ENCODE measurements around the gene APOC1.
A peak's percentile ranks its signal among the peaks of the same experiment; 100 is the strongest.
"Not testable (repeated sequence)": the region's sequence is repeated elsewhere in the genome, so short reads cannot be mapped to it uniquely, and the experiment has no call there.

APOC1 gene

GRCh38 chr19:44914433-44915206 is at the start of gene APOC1:
Gene APOC1 (plus strand): TSS chr19:44914608. CDS start chr19:44914892, 284 bp downstream.
- peak; percentile 89 for DNase-seq (ENCODE audit: low spot score)

- no peak for DNase-seq (ENCODE audit: low spot score)
Observed at GRCh38 chr19:44865196-44865767, 49.1 kb upstream of the APOC1 start.

GRCh38 chr19:44866664-44867063 is 47.7 kb upstream of the APOC1 start:
- no peak for DNase-seq (ENCODE audit: low spot score)

GRCh38 chr19:44867578-44867977 is 46.8 kb upstream of the APOC1 start:
- no peak for DNase-seq (ENCODE audit: low spot score)

- no peak for DNase-seq (ENCODE audit: low spot score)
Observed at GRCh38 chr19:44869733-44870470, 44.5 kb upstream of the APOC1 start.

GRCh38 chr19:44871809-44872208 is 42.6 kb upstream of the APOC1 start:
- DNase-seq (ENCODE audit: low spot score) = no peak

- no peak for DNase-seq (ENCODE audit: low spot score)
Observed at GRCh38 chr19:44872661-44873060, 41.7 kb upstream of the APOC1 start.

- DNase-seq (ENCODE audit: low spot score) = no peak
Observed at GRCh38 chr19:44874317-44874716, 40.1 kb upstream of the APOC1 start.

- no peak for DNase-seq (ENCODE audit: low spot score)
Observed at GRCh38 chr19:44875666-44876451, 38.5 kb upstream of the APOC1 start.

- no peak for DNase-seq (ENCODE audit: low spot score)
Observed at GRCh38 chr19:44876930-44877535, 37.4 kb upstream of the APOC1 start.

- no peak for DNase-seq (ENCODE audit: low spot score)
Observed at GRCh38 chr19:44878120-44878865, 36.1 kb upstream of the APOC1 start.

GRCh38 chr19:44879309-44880065 is 34.9 kb upstream of the APOC1 start:
- DNase-seq (ENCODE audit: low spot score) = no peak

- DNase-seq (ENCODE audit: low spot score) = no peak
Observed at GRCh38 chr19:44882063-44882462, 32.3 kb upstream of the APOC1 start.

GRCh38 chr19:44882619-44883397 is 31.6 kb upstream of the APOC1 start:
- not testable (repeated sequence) for DNase-seq (ENCODE audit: low spot score)

GRCh38 chr19:44883922-44884321 is 30.5 kb upstream of the APOC1 start:
- no peak for DNase-seq (ENCODE audit: low spot score)

GRCh38 chr19:44884566-44884965 is 29.8 kb upstream of the APOC1 start:
- no peak for DNase-seq (ENCODE audit: low spot score)

- DNase-seq (ENCODE audit: low spot score) = no peak
Observed at GRCh38 chr19:44886141-44886540, 28.3 kb upstream of the APOC1 start.

GRCh38 chr19:44887648-44888047 is 26.8 kb upstream of the APOC1 start:
- no peak for DNase-seq (ENCODE audit: low spot score)

GRCh38 chr19:44888335-44888734 is 26.1 kb upstream of the APOC1 start:
- not testable (repeated sequence) for DNase-seq (ENCODE audit: low spot score)
